CD14-positive monocyte (primary cell): ENCODE data around the gene ST3GAL2. TPM values are rescaled to one million over a fixed set of nuclear protein-coding genes. Genes with fewer than 3 reads are reported as not detected.

Experiments
- DNase-seq, 3 donors: peaks; one replicate each; pipeline ENCODE4 v3.0.0-alpha.2; 2011 to 2022
- H2AFZ ChIP-seq: 2 replicates; pipeline ENCODE4 v1.6.0; 2012; ENCODE audit warnings: mild to moderate bottlenecking, low read depth, low read length, inconsistent platforms; ENCODE audit not compliant: insufficient read depth, poor library complexity, severe bottlenecking
- H3K27ac ChIP-seq, 2 donors: 1 replicate in 1 of 2; 2 replicates in 1 of 2; pipeline ENCODE4 v1.5.1; 2012 to 2013; ENCODE audit warnings: low read length in 2 of 2, control low read depth in 1 of 2, inconsistent platforms in 1 of 2, low read depth in 1 of 2, mild to moderate bottlenecking in 1 of 2
- H3K27me3 ChIP-seq, 2 donors: one replicate each; pipeline versions ENCODE4 v1.6.0 to v1.6.1; 2011 to 2013; ENCODE audit warnings: low read length in 2 of 2; ENCODE audit not compliant: control insufficient read depth in 2 of 2, insufficient read depth in 2 of 2
- H3K36me3 ChIP-seq, 2 donors: replicated peaks in 1 of 2; 1 replicate in 1 of 2; 2 replicates in 1 of 2; pipeline versions ENCODE4 v1.5.1 to v1.6.1; 2012 to 2013; ENCODE audit warnings: low read length in 2 of 2, control low read depth in 1 of 2, inconsistent platforms in 1 of 2, mild to moderate bottlenecking in 1 of 2; ENCODE audit not compliant: insufficient read depth in 2 of 2, control insufficient read depth in 1 of 2
- H3K4me1 ChIP-seq, 2 donors: 1 replicate in 1 of 2; 2 replicates in 1 of 2; pipeline versions ENCODE4 v1.5.1 to v1.6.1; 2012 to 2013; ENCODE audit warnings: low read length in 2 of 2, control low read depth in 1 of 2, inconsistent platforms in 1 of 2, mild to moderate bottlenecking in 1 of 2, moderate library complexity in 1 of 2; ENCODE audit not compliant: insufficient read depth in 2 of 2, control insufficient read depth in 1 of 2
- H3K4me2 ChIP-seq: replicated peaks from 2 replicates; pipeline ENCODE3; 2012; ENCODE audit warnings: low read length, moderate library complexity, mild to moderate bottlenecking; ENCODE audit not compliant: poor library complexity, severe bottlenecking; ENCODE audit errors: extremely low read depth
- H3K4me3 ChIP-seq, 3 experiments: fragments of 200-600 bp in 1 of 3; sonication (generic) in 1 of 3; replicated peaks in 1 of 3; 1 replicate in 2 of 3; 2 replicates in 1 of 3; pipeline ENCODE4 v1.5.1; 2011 to 2013; ENCODE audit warnings: low read length in 3 of 3, mild to moderate bottlenecking in 3 of 3, control low read depth in 2 of 3, low read depth in 2 of 3, inconsistent platforms in 1 of 3, moderate library complexity in 1 of 3
- H3K79me2 ChIP-seq: 2 replicates; pipeline ENCODE4 v1.6.0; 2012; ENCODE audit warnings: mild to moderate bottlenecking, control low read depth, inconsistent platforms, low read length, moderate library complexity; ENCODE audit not compliant: insufficient read depth
- H3K9ac ChIP-seq: 2 replicates; pipeline ENCODE4 v1.6.0; 2017; ENCODE audit warnings: low read length, mild to moderate bottlenecking; ENCODE audit not compliant: insufficient read depth, poor library complexity, severe bottlenecking
- H3K9me3 ChIP-seq, 2 donors: replicated peaks in 1 of 2; 1 replicate in 1 of 2; 2 replicates in 1 of 2; pipeline versions ENCODE4 v1.5.1 to v1.6.1; 2012 to 2013; ENCODE audit warnings: low read length in 2 of 2, control low read depth in 1 of 2; ENCODE audit not compliant: control insufficient read depth in 1 of 2, insufficient read depth in 1 of 2
- H4K20me1 ChIP-seq: 2 replicates; pipeline ENCODE4 v1.6.0; 2012; ENCODE audit warnings: mild to moderate bottlenecking, low read length, control low read depth, moderate library complexity; ENCODE audit not compliant: insufficient read depth
- H3K27ac Mint-ChIP-seq, 7 donors: one replicate each; pipeline ENCODE4 v1.8.0; 2020; ENCODE audit warnings: mild to moderate bottlenecking in 7 of 7, mixed read lengths in 7 of 7, moderate library complexity in 6 of 7, inconsistent platforms in 2 of 7
- H3K27me3 Mint-ChIP-seq, 3 donors: one replicate each; pipeline ENCODE4 v1.8.0; 2021 to 2022; ENCODE audit warnings: low read depth in 3 of 3, mild to moderate bottlenecking in 3 of 3, mixed read lengths in 3 of 3, moderate library complexity in 3 of 3, inconsistent platforms in 1 of 3
- H3K36me3 Mint-ChIP-seq, 2 donors: one replicate each; pipeline ENCODE4 v1.8.0; 2020; ENCODE audit warnings: mixed read lengths in 2 of 2, inconsistent platforms in 1 of 2, mild to moderate bottlenecking in 1 of 2
- H3K4me1 Mint-ChIP-seq: one replicate; pipeline ENCODE4 v1.8.0; 2020; ENCODE audit warnings: mild to moderate bottlenecking, mixed read lengths
- H3K4me3 Mint-ChIP-seq, 2 donors: one replicate each; pipeline ENCODE4 v1.8.0; 2020; ENCODE audit warnings: mild to moderate bottlenecking in 2 of 2, mixed read lengths in 2 of 2, moderate library complexity in 1 of 2
- H3K9me3 Mint-ChIP-seq, 7 donors: one replicate each; pipeline ENCODE4 v1.8.0; 2020 to 2022; ENCODE audit warnings: mixed read lengths in 7 of 7, mild to moderate bottlenecking in 6 of 7, moderate library complexity in 6 of 7, inconsistent platforms in 2 of 7
- CTCF ChIP-seq: fragments of 200-600 bp; IDR thresholded peaks from one replicate; pipeline ENCODE4 v1.8.0; 2022; ENCODE audit warnings: antibody characterized with exemption, mild to moderate bottlenecking
- WGBS: methylation state at CpG from one replicate; pipeline ENCODE4 v1.1.5; 2013; ENCODE audit warnings: missing lambda C conversion rate; ENCODE audit not compliant: insufficient coverage; 5-methylcytosine and 5-hydroxymethylcytosine counted together
- intact Hi-C, 2 donors: fragments of 100-400 bp; cut with micrococcal nuclease; formaldehyde crosslinking; loops; one replicate each; pipeline versions ENCODE4 v1.15.0 to v1.15.1; 2023
- polyA plus RNA-seq, 3 donors: library from polyadenylated mRNA; depleted of rRNA in 1 of 3; unstranded in 2 of 3; stranded (reverse) in 1 of 3; fragments of 300-500 nt in 2 of 3; fragments of >200 nt in 1 of 3; fragmentation: Illumina TruSeq in 2 of 3; gene quantifications; 1 replicate in 2 of 3; 2 replicates in 1 of 3; pipeline ENCODE4 v1.2.3, GENCODE V29; 2012 to 2021

The ST3GAL2 gene
- polyA plus RNA-seq, 3 donors: 13.5 to 20.0 (median 18.4) TPM

GRCh38 chr16:70448075-70448474 is 9.2 kb upstream of the ST3GAL2 start:
- Histone ChIP-seq H3K36me3 (no peaks in the 10 kb centered on the region), H3K9ac (no peak overlapping the region), H3K27ac (no peak overlapping the region), H3K4me2 (no peak overlapping the region), H4K20me1 (no peaks in the 10 kb centered on the region), H3K79me2 (no peaks in the 10 kb centered on the region), H3K27me3 (peaks cover 0 to 11% of the 10 kb centered on the region in 2 donors), H3K4me1 (no peaks in the 10 kb centered on the region), H3K9me3 (no peaks in the 10 kb centered on the region), H3K4me3 (no peak overlapping the region), H2AFZ (no peak overlapping the region)
- H3K36me3 Mint-ChIP-seq: no peaks in the 10 kb centered on the region
- intact Hi-C loops: no loop called here
- WGBS: 95% methylated on average over 4 of the region's 6 CpGs
- no peak overlapping the region for H3K4me3 Mint-ChIP-seq
- no peak overlapping the region for H3K27ac Mint-ChIP-seq
- no peaks in the 10 kb centered on the region for H3K9me3 Mint-ChIP-seq
- H3K4me1 Mint-ChIP-seq: peaks cover 3% of the 10 kb centered on the region
- peaks cover 16 to 32% (median 16%) of the 10 kb centered on the region in 3 donors for H3K27me3 Mint-ChIP-seq
- DNase-seq: no peak
- TF ChIP-seq CTCF: no peak

- DNase-seq: no peak
- Histone ChIP-seq H4K20me1 (no peaks in the 10 kb centered on the region), H3K9me3 (no peaks in the 10 kb centered on the region), H3K4me3 (no peak overlapping the region), H3K79me2 (no peaks in the 10 kb centered on the region), H3K27me3 (no peaks in the 10 kb centered on the region), H3K4me1 (peaks cover 4% of the 10 kb centered on the region in 2 donors), H3K36me3 (no peaks in the 10 kb centered on the region), H3K27ac (no peak overlapping the region), H3K4me2 (no peak overlapping the region), H3K9ac (no peak overlapping the region), H2AFZ (no peak overlapping the region)
- Mint-ChIP-seq H3K9me3 (no peaks in the 10 kb centered on the region), H3K27me3 (peaks cover 3 to 12% (median 10%) of the 10 kb centered on the region in 3 donors), H3K36me3 (no peaks in the 10 kb centered on the region), H3K4me1 (peaks cover 8% of the 10 kb centered on the region), H3K27ac (no peak overlapping the region), H3K4me3 (no peak overlapping the region)
- no peak for TF ChIP-seq CTCF
- intact Hi-C loops: no loop called here
- WGBS: 89% methylated on average over 1 of the region's 4 CpGs
Observed at GRCh38 chr16:70444249-70445063, 5.6 kb upstream of the ST3GAL2 start.
